Colonic mucosa (tissue), 4 donors: Measurements from ENCODE around the gene TUBB1. TPM values are rescaled to one million over a fixed set of nuclear protein-coding genes. Genes with fewer than 3 reads are reported as not detected.

Experiments used
- DNase-seq: peaks from one replicate; pipeline ENCODE4 v3.0.0-alpha.2; 2020
- H3K27ac ChIP-seq: fragments of 200-600 bp; one replicate; pipeline ENCODE4 v1.8.0; 2021
- H3K27me3 ChIP-seq: fragments of 200-600 bp; one replicate; pipeline ENCODE4 v1.8.0; 2021
- H3K36me3 ChIP-seq: fragments of 200-600 bp; one replicate; pipeline ENCODE4 v1.8.0; 2021
- H3K4me1 ChIP-seq: fragments of 200-600 bp; one replicate; pipeline ENCODE4 v1.8.0; 2021; ENCODE audit warnings: mild to moderate bottlenecking
- H3K4me3 ChIP-seq: fragments of 200-600 bp; one replicate; pipeline ENCODE4 v1.8.0; 2021
- H3K9ac ChIP-seq, 2 donors: one replicate each; pipeline ENCODE4 v1.7.0; 2013; ENCODE audit warnings: control low read depth in 2 of 2, low read depth in 2 of 2, low read length in 2 of 2
- H3K9me3 ChIP-seq: fragments of 200-600 bp; one replicate; pipeline ENCODE4 v1.8.0; 2021
- intact Hi-C: fragments of 100-400 bp; cut with DNase I; formaldehyde crosslinking; loops from one replicate; pipeline ENCODE4 v1.14.1; 2022
- total RNA-seq, 2 donors: library from RNA; stranded (reverse); fragmentation: NEBNext Ultra II Directional in 1 of 2; extraction: Animal tissue kit (Norgen Biotek cat#: 25700) in 1 of 2; gene quantifications; one replicate each; pipeline ENCODE4 v1.2.1, GENCODE V29; 2021
- TF ChIP-seq, protein P1 (sequence below): fragments of 200-600 bp; IDR thresholded peaks from one replicate; pipeline ENCODE4 v1.8.0; 2022; ENCODE audit warnings: antibody characterized with exemption, mild to moderate bottlenecking
- donor health status: healthy.
- donor health status: DM: no; HTN: no; CAD: no.
- donor health status: DM: no; HTN: no; CAD: no.

Gene TUBB1
- total RNA-seq, 2 donors from 2014 or later = not detected

DNA sequence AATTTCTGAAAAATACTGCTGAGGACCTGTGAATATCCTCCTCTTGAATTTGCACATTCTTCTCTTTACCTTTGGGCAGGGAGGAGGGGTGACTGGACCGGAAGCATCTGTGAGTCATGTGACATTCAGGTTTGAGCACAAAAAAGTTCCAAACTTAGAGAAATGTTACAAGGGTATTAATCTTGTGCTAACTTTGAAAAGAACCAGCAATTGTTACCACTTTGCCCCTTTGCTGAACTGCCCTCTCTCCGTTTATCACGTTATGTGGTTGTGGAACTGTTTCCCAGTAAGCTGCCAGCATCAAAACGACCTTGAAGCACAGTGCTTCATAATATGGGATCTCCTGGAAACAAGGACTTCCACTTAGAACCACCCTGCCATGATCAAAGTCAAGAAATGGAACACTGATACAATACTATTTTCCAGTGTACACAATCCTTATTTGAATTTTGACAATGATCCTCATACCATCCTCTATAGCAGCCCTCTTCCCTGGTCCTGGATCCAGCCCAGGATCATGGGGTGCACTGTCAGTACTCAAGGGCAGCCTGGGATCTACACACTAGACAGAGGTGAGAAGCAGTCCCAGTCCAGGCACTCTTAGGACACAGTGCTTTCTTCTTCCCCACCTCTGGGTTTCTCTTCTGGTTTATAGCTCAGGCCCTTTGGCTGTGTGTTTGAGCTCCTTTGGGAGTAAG lies 2.3 kb upstream of the TUBB1 start:
- Histone ChIP-seq H3K4me1 (no peaks in the 10 kb centered on the region), H3K9ac (no peak overlapping the region), H3K36me3 (no peaks in the 10 kb centered on the region), H3K4me3 (no peak overlapping the region), H3K27me3 (no peaks in the 10 kb centered on the region), H3K27ac (no peak overlapping the region), H3K9me3 (no peaks in the 10 kb centered on the region)
- intact Hi-C loops = no loop called here
- TF ChIP-seq, protein P1, sequence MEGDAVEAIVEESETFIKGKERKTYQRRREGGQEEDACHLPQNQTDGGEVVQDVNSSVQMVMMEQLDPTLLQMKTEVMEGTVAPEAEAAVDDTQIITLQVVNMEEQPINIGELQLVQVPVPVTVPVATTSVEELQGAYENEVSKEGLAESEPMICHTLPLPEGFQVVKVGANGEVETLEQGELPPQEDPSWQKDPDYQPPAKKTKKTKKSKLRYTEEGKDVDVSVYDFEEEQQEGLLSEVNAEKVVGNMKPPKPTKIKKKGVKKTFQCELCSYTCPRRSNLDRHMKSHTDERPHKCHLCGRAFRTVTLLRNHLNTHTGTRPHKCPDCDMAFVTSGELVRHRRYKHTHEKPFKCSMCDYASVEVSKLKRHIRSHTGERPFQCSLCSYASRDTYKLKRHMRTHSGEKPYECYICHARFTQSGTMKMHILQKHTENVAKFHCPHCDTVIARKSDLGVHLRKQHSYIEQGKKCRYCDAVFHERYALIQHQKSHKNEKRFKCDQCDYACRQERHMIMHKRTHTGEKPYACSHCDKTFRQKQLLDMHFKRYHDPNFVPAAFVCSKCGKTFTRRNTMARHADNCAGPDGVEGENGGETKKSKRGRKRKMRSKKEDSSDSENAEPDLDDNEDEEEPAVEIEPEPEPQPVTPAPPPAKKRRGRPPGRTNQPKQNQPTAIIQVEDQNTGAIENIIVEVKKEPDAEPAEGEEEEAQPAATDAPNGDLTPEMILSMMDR = no peak
- no peak for DNase-seq

GRCh38 chr20:59017493-59018231 lies 1.6 kb upstream of the TUBB1 start:
- H3K9me3 ChIP-seq = no peaks in the 10 kb centered on the region
- H3K27ac ChIP-seq = no peak overlapping the region
- intact Hi-C loops = no loop called here
- no peaks in the 10 kb centered on the region for H3K36me3 ChIP-seq
- DNase-seq = no peak
- H3K9ac ChIP-seq = no peak overlapping the region
- TF ChIP-seq, protein P1 = no peak
- no peaks in the 10 kb centered on the region for H3K27me3 ChIP-seq
- H3K4me1 ChIP-seq = no peaks in the 10 kb centered on the region
- H3K4me3 ChIP-seq = no peak overlapping the region

GRCh38 chr20:59018817-59019216 lies 412 bp upstream of the TUBB1 start:
- Histone ChIP-seq H3K4me3 (no peak overlapping the region), H3K9ac (no peak overlapping the region), H3K27ac (no peak overlapping the region), H3K9me3 (no peaks in the 10 kb centered on the region), H3K27me3 (no peaks in the 10 kb centered on the region), H3K4me1 (no peaks in the 10 kb centered on the region), H3K36me3 (no peaks in the 10 kb centered on the region)
- TF ChIP-seq, protein P1 = no peak
- no peak for DNase-seq
- intact Hi-C loops = no loop called here

- H3K9me3 ChIP-seq = no peaks in the 10 kb centered on the region
- H3K4me1 ChIP-seq = no peaks in the 10 kb centered on the region
- TF ChIP-seq, protein P1 = no peak
- DNase-seq = no peak
- H3K36me3 ChIP-seq = no peaks in the 10 kb centered on the region
- intact Hi-C loops = no loop called here
- no peaks in the 10 kb centered on the region for H3K27me3 ChIP-seq
- no peak overlapping the region for H3K9ac ChIP-seq
- no peak overlapping the region for H3K4me3 ChIP-seq
- no peak overlapping the region for H3K27ac ChIP-seq
These were observed 1.8 kb downstream of the TUBB1 start for GRCh38 chr20:59020938-59021551.

- Histone ChIP-seq H3K36me3 (no peaks in the 10 kb centered on the region), H3K4me1 (no peaks in the 10 kb centered on the region), H3K9me3 (no peaks in the 10 kb centered on the region), H3K9ac (no peak overlapping the region), H3K27me3 (no peaks in the 10 kb centered on the region), H3K27ac (no peak overlapping the region), H3K4me3 (no peak overlapping the region)
- TF ChIP-seq, protein P1 = no peak
- intact Hi-C loops = no loop called here
- DNase-seq = no peak
These were observed 3.5 kb downstream of the TUBB1 start for GRCh38 chr20:59022754-59023153.
